ENCODE results near the gene HAO2. TPM values are rescaled to one million over a fixed set of nuclear protein-coding genes. Genes with fewer than 3 reads are reported as not detected.

HAO2 gene
- total RNA-seq, 1 donor from 2014 or later: not detected

- TF ChIP-seq CTCF (conservative IDR thresholded peaks at IDR 0.05; ENCODE audit: low read depth, low read length): peak; percentile 100
- no peak for DNase-seq (ENCODE audit: low read depth)
- H3K4me3 ChIP-seq (ENCODE audit: low read depth, low read length): no peak overlapping the region
Measured at GRCh38 chr1:119367432-119368124, 1.0 kb upstream of the HAO2 start.

DNA sequence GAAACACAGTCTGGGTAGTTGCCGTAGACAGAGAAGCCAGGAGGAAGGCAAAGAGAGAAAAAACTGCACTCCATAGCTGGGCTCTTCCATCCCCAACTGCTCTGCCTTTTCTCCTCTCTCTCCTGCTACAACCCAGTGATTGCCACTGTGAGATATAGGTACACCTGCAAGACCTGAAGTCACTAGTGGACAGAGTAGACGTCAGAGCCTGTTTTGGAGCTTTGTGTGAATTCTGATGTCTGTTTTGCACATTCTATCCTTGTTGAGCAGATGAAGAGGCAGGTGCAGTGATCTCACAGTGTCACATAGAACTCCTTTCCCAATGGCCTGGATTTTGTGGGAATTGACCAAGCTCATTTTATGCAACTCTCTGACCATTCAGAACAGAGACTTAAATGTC is 2.2 kb downstream of the HAO2 start:
- no peak for DNase-seq (ENCODE audit: low read depth)
- H3K4me3 ChIP-seq (ENCODE audit: low read depth, low read length): no peak overlapping the region
- no peak for TF ChIP-seq CTCF (conservative IDR thresholded peaks at IDR 0.05; ENCODE audit: low read depth, low read length)

GRCh38 chr1:119371815-119372214 is 3.2 kb downstream of the HAO2 start:
- H3K4me3 ChIP-seq (ENCODE audit: low read depth, low read length): no peak overlapping the region
- DNase-seq (ENCODE audit: low read depth): no peak
- TF ChIP-seq CTCF (conservative IDR thresholded peaks at IDR 0.05; ENCODE audit: low read depth, low read length): no peak

DNA sequence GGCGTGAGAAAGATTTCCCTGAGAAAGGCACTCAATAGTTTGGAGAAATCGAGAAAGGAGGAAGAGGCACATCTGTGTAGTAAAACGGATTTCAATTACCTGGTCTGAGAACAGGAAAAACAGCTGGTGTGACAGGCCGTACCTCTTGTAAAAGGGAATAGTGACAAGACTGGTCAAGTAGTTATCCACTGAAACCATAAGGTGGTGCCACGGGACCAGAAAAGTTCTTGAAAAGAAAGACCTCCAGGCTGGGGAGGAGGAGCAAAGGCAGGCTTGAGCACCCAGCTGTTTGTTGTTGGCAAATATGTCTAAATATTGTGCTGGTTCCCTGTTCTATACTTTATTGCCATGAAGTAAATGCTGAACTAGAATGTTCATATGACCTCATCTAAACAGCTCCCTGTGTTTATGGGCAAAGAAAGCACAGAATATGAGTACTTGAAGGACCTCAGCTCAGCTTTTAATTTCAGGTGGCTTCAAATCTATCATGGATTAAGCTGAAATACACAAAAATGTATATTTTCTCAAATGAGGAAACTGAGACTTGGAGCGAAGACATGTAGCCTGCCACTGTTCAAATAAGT is 4.0 kb downstream of the HAO2 start:
- TF ChIP-seq CTCF (conservative IDR thresholded peaks at IDR 0.05; ENCODE audit: low read depth, low read length): peak; percentile 54
- no peak overlapping the region for H3K4me3 ChIP-seq (ENCODE audit: low read depth, low read length)
- DNase-seq (ENCODE audit: low read depth): no peak

- H3K4me3 ChIP-seq (ENCODE audit: low read depth, low read length): no peak overlapping the region
- TF ChIP-seq CTCF (conservative IDR thresholded peaks at IDR 0.05; ENCODE audit: low read depth, low read length): no peak
- no peak for DNase-seq (ENCODE audit: low read depth)
Measured at GRCh38 chr1:119373465-119373864, 4.9 kb downstream of the HAO2 start.

DNA sequence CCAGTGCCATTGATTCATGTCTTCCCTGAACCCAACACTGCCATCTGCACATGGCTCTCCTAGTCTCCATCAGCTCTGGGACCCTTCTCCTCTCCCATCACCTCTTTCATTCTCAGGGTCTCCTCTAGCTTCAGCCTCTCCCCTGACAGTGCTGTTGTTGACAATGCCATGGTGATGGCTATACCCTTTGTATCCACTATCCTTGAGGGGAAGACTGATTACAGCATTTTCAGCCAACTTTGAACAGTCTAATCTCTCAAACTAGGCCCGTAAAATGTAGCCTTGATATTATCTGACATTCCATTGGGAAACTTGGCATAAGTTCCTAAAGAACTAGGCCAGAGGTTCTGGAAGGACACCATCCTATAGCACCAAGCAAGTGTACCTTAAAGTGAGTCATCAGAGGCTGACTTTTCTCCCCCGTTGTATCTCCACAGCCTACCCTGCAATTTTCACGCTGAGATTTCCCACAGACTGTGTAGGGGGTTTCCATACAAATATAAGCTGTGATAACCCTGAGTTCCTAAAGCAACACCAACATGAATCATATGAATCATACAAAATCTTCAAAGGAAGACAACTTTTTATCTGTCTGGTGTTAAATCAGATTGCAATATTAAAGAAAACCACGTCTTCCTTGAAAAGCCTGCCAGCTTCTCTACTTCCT is 5.8 kb downstream of the HAO2 start:
- no peak overlapping the region for H3K4me3 ChIP-seq (ENCODE audit: low read depth, low read length)
- no peak for DNase-seq (ENCODE audit: low read depth)
- no peak for TF ChIP-seq CTCF (conservative IDR thresholded peaks at IDR 0.05; ENCODE audit: low read depth, low read length)

All from epithelial cell of proximal tubule (primary cell).